GM18526 (cell line): ENCODE results near the gene MTM1.

Source experiments
- POLR2A ChIP-seq: IDR thresholded peaks from 3 replicates; pipeline ENCODE4 v1.6.1; 2011; ENCODE audit not compliant: insufficient read length; ENCODE audit errors: extremely low read depth

MTM1 gene

GRCh38 chrX:150616179-150616862 is 47.9 kb downstream of the MTM1 start:
- TF ChIP-seq POLR2A: no peak

DNA sequence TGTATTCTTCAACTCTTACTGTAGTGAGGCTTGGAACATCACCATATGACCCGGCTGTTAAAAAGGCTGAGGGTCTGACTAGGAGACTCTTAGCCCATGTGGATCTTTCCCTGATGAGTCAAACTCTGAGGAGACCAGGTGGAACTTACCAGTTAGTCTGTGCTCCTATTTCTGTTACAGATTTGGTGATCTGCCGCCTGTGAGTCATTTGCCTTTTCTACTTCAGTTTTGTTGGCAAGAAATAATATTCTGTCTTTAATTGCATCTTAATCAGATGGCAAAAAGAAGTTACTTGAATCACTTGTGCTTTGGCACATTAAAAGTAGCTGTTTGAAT is 48.4 kb downstream of the MTM1 start:
- TF ChIP-seq POLR2A: no peak

DNA sequence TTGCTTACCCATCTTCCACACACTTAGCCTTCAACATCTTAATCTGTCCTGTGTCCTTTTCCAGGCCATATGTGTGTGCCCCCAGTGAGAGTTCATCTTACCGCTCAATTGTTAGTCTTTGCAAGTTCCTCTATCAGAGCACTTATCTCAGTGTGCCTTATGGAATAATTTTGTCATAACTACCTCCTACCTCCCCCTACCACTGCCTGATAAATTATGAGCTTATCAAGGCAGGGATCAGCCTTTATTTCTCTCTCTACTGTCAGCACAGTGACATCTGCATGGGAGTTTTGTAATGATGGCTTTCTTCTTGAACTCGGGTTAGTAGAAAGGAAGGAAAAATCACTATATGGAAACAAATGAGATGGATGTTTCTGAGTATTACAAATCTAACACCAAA is 53.2 kb downstream of the MTM1 start:
- TF ChIP-seq POLR2A: no peak

DNA sequence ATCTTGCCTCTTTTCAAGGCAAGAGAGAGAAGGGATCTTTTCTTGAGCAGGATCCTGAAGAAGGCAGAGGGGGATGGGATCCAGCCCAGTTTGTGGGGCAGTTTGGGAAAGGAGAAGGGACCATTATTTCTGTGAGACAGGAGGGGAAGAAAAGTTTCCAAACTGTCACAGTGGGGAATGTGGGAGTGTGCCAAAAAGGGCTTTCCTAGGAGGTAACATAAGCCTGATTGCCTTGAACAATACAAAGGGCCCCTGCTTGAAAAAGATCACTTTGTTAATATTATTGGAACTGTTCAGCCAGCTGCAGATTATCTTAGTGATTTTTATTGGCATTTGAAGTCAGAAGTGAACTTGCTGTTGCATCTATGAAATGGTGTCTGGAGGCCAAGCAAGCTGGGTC is 55.2 kb downstream of the MTM1 start:
- TF ChIP-seq POLR2A: no peak

DNA sequence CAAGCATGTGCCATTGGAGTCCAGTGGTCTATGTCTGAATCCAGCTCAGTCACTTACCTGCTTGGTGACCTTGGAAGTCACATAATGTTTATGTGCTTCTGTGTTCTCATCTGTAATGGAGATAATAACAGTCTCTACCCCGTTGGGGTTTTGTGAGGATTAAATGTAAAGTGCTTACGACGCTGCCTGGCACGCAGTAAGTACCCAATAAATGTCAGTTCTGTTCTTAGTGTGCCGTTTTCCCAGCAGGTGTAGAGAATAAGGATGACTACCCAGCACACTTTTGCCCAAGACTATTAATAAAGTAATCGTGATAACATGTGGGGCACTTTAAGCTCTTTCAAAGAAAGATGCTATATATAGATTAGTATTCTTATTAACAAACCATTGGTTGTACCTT is 56.7 kb downstream of the MTM1 start:
- TF ChIP-seq POLR2A: no peak

DNA sequence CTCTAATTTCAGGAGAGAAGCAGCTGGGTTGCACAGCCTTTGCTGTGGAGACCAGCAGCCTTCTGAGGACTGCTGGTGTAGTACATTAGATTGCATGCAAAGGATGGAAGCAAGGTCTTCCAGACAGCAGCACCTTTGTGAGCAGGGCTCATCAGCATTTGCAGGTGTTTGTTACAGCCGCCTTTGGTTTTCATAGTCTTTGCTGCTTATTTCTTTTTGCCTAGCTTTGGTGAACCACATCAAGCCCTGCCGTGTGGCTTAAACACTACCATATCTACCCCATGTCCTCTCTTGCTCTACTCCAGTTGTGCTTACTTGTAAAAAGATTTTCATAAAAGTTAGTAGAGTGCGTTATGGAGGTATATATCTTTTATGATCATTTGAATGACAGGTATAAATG is 57.5 kb downstream of the MTM1 start:
- no peak for TF ChIP-seq POLR2A

DNA sequence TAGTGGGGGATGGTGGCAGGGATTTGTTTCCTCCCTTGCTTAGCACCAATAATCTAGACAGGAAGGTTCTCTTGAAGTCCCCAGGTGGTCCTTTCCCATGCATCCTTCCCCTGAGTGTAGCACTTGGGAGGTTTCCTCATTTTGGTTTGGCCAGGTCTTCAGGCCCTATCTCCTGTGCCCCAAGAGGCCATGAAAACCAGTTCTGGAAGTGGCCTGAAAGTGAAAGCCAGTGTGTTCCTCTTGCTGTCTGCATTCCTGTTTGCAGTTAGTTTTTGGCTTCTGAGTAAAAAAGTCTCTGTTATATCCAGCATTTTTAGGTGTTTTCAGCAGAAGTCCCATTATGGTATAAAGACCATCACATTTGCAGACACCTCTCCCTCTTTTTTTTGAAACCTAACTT is 59.5 kb downstream of the MTM1 start:
- no peak for TF ChIP-seq POLR2A

DNA sequence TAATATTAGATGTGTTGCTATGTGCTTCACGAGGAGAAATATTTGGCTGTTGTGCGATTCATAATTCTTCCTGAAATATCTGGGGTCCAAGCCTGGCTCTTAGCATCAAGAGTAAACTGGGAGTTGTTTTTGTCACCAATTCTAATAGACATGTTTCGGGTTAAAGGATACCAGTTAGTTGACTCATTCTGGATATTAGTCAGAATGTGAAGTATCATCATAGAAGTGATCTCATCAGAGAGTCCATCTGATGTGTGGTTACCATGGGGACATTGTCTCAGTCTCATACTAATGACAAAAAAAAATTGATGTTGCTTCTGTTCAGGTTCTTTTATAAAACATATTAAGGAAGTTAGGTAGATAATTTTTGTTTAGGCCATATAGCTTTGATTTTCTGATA is 67.5 kb downstream of the MTM1 start:
- no peak for TF ChIP-seq POLR2A

GRCh38 chrX:150642423-150642822 is 74.0 kb downstream of the MTM1 start:
- no peak for TF ChIP-seq POLR2A

- TF ChIP-seq POLR2A: no peak
Measured at GRCh38 chrX:150643271-150643670, 74.8 kb downstream of the MTM1 start.

- no peak for TF ChIP-seq POLR2A
Measured at GRCh38 chrX:150643958-150644357, 75.5 kb downstream of the MTM1 start.

DNA sequence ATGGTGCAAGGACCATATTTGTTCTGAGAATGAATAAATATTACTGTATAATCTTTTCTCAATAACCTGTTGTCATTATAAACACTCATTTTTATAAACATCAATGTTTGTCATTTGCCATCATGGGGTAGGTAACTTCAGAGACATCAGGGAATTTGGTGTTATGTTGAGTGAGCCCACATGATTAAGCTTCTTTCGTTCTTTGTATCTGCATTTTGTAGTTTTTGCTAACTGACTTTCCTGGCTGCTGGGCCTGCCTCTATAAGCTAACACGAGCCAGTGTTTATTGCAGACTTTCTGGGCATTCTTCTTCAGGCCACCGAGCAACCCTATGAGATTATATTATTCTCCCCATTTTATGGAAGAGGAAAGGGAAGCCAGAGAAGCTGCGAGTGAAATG is 76.0 kb downstream of the MTM1 start:
- TF ChIP-seq POLR2A: no peak

DNA sequence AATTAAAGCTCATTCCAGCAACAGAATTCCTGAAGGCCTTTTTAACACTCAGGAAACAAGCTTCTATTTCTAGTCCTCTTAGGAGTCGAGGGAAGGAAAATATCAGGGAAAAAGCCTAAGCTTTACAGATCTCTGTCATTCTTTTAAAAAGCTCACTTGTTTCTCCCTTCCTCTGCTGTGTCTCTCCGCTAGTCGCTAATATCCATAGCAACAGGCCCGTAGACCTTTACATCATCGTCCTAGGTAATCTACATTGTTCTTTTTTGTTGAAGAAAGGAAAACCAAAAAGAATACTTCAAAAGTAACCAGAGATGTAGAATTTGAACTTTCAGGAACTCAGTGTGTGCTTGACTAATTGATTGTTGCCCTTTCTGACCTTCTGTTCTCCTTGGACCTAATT is 78.9 kb downstream of the MTM1 start:
- TF ChIP-seq POLR2A: no peak

GRCh38 chrX:150648296-150648940 is 80.0 kb downstream of the MTM1 start:
- no peak for TF ChIP-seq POLR2A

- no peak for TF ChIP-seq POLR2A
Measured at GRCh38 chrX:150649096-150649870, 80.9 kb downstream of the MTM1 start.

GRCh38 chrX:150651906-150652305 is 83.5 kb downstream of the MTM1 start:
- TF ChIP-seq POLR2A: no peak
